ENCODE results near the gene DENND1A. TPM values are rescaled to one million over a fixed set of nuclear protein-coding genes. Genes with fewer than 3 reads are reported as not detected.
A peak's percentile ranks its signal among the peaks of the same experiment; 100 is the strongest.

Gene DENND1A
- total and polyA plus RNA-seq, 2 donors from 2014 or later, result 16.3 to 19.6 TPM

- DNase-seq (no peak), FAIRE-seq (no peak)
- H3K4me3 ChIP-seq (ENCODE audit: low read length in 3 of 3), result no peak overlapping the region
Measured at GRCh38 chr9:123586275-123586674, 343.7 kb downstream of the DENND1A start.

DNA sequence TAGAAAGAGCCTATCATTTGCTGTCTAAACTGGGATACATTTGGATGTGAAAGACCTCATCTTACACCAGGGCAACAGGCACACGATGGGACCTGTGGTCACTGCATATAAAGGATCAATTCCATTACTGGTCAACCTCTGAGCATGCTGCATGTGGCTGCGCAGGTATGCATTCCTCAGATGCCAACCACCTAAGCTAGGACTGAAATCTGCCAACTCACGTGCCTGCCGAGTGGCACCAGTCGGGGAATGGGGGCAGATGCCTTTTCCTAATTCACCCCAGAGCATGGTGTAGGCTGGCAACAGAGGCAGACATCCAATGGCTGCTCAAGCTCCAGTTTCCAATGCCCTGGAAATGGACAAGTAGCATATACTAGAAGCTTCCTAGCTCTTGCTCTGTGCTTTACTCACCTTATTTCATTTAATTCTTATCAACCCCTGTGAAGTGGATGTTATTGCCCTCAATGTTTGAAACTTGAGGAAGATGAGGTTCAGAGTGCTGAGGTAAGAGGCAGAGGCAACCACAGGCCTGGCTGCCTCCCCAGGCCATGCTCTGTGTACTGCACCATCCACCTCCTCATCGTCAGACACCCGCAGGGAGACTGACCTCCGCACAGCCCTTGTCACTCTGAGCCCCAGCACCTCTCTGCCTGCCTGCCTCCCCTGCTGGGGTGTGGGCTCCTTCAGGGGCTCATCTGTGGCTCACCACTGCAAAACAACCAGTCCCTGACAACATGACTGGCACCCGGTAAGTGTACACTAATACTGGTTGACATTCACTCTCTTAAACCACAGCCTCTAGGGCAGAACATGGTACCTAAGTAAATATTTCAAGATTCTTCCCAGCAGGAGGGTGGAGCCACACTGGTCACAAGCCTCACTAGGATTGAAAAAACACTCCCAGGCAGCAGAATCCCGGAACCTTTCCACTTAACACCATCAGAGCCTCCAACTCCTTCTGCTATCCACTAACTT is 345.4 kb downstream of the DENND1A start:
- Histone ChIP-seq H3K9me3 (ENCODE audit: control insufficient read depth in 2 of 3, insufficient read depth in 1 of 3, low read length in 3 of 3) (peaks cover 0 to 4% (median 0%) of the 10 kb centered on the region in 3 donors), H3K36me3 (ENCODE audit: control insufficient read depth in 2 of 3, insufficient read depth in 3 of 3, low read length in 3 of 3) (peaks cover 0 to 4% (median 0%) of the 10 kb centered on the region in 3 donors), H3K27ac (ENCODE audit: low read depth in 2 of 2, low read length in 2 of 2) (peak overlapping the region; percentile 1 to 35), H3K9ac (ENCODE audit: low read length in 3 of 3) (no peak overlapping the region), H3K4me1 (ENCODE audit: control insufficient read depth in 2 of 3, insufficient read depth in 2 of 3, low read depth in 1 of 3, low read length in 3 of 3) (peaks cover 0 to 2% (median 0%) of the 10 kb centered on the region in 3 donors), H3K4me3 (ENCODE audit: low read length in 3 of 3) (no peak overlapping the region), H3K27me3 (ENCODE audit: control insufficient read depth, insufficient read depth, low read length) (no peaks in the 10 kb centered on the region)
- no peak for DNase-seq
- no peak for FAIRE-seq
- intact Hi-C loops (cut with DNase I), result no loop called here
- no peak for TF ChIP-seq CTCF (IDR thresholded peaks at IDR 0.05; ENCODE audit: borderline replicate concordance, extremely low read depth, insufficient read depth)

More at GRCh38 chr9:123586275-123586674, 343.7 kb downstream of the DENND1A start:
- no peak for TF ChIP-seq CTCF (IDR thresholded peaks at IDR 0.05; ENCODE audit: borderline replicate concordance, extremely low read depth, insufficient read depth)
- Histone ChIP-seq H3K4me1 (ENCODE audit: control insufficient read depth in 2 of 3, insufficient read depth in 2 of 3, low read depth in 1 of 3, low read length in 3 of 3) (no peaks in the 10 kb centered on the region), H3K9ac (ENCODE audit: low read length in 3 of 3) (no peak overlapping the region), H3K9me3 (ENCODE audit: control insufficient read depth in 2 of 3, insufficient read depth in 1 of 3, low read length in 3 of 3) (peaks cover 0 to 4% (median 0%) of the 10 kb centered on the region in 3 donors), H3K27me3 (ENCODE audit: control insufficient read depth, insufficient read depth, low read length) (no peaks in the 10 kb centered on the region), H3K27ac (ENCODE audit: low read depth in 2 of 2, low read length in 2 of 2) (no peak overlapping the region), H3K36me3 (ENCODE audit: control insufficient read depth in 2 of 3, insufficient read depth in 3 of 3, low read length in 3 of 3) (peaks cover 0 to 4% (median 0%) of the 10 kb centered on the region in 3 donors)
- intact Hi-C loops (cut with DNase I), result no loop called here

DNA sequence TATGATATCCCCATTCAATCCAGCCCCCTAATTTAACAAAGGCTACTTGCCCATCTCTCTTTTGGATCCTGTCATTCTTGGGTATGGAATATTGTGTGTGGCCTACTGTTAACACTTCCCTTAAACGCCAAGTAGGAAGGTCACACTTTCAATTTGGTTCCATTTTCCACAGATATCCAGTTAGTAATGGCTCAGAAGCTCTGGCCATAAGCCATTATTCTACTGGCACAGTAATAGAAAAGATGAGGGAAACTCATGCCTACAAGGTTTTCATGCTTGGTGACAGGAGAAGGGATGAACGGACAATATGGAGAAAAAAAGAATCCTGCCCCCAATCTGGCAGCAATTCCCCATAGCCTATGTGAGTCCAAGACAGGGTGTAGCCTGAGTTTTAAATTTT is 346.3 kb downstream of the DENND1A start:
- TF ChIP-seq CTCF (IDR thresholded peaks at IDR 0.05; ENCODE audit: borderline replicate concordance, extremely low read depth, insufficient read depth), result no peak

More for the DNA sequence above, 346.3 kb downstream of the DENND1A start:
- DNase-seq (no peak), FAIRE-seq (no peak)
- no peak overlapping the region for H3K9ac ChIP-seq (ENCODE audit: low read length in 3 of 3)
- peaks cover 0 to 2% (median 0%) of the 10 kb centered on the region in 3 donors for H3K4me1 ChIP-seq (ENCODE audit: control insufficient read depth in 2 of 3, insufficient read depth in 2 of 3, low read depth in 1 of 3, low read length in 3 of 3)
- intact Hi-C loops (cut with DNase I), result no loop called here
- no peak overlapping the region for H3K27ac ChIP-seq (ENCODE audit: low read depth in 2 of 2, low read length in 2 of 2)
- no peak overlapping the region for H3K4me3 ChIP-seq (ENCODE audit: low read length in 3 of 3)
- no peaks in the 10 kb centered on the region for H3K27me3 ChIP-seq (ENCODE audit: control insufficient read depth, insufficient read depth, low read length)
- peaks cover 0 to 4% (median 0%) of the 10 kb centered on the region in 3 donors for H3K36me3 ChIP-seq (ENCODE audit: control insufficient read depth in 2 of 3, insufficient read depth in 3 of 3, low read length in 3 of 3)
- H3K9me3 ChIP-seq (ENCODE audit: control insufficient read depth in 2 of 3, insufficient read depth in 1 of 3, low read length in 3 of 3), result peaks cover 0 to 4% (median 0%) of the 10 kb centered on the region in 3 donors

Data from kidney (tissue), 14 donors.